ENCODE results near the gene U2SURP.

U2SURP gene

GRCh38 chr3:143036557-143036956, 35.2 kb downstream of the U2SURP start:
- H3K27ac ChIP-seq (ENCODE audit: low read depth, low read length) = no peak overlapping the region
- no peaks in the 10 kb centered on the region for H3K4me1 ChIP-seq (ENCODE audit: control insufficient read depth, low read length)
- H4K20me1 ChIP-seq (ENCODE audit: control insufficient read depth, insufficient read depth, low read depth, low read length) = no peaks in the 10 kb centered on the region
- TF ChIP-seq CTCF (IDR thresholded peaks at IDR 0.05; ENCODE audit: low read depth, low read length, poor library complexity, severe bottlenecking) (no peak), EZH2phosphoT487 (IDR thresholded peaks at IDR 0.05; ENCODE audit: borderline replicate concordance, low read length) (no peak)
- H3K27me3 ChIP-seq (ENCODE audit: control insufficient read depth, low read length) = no peaks in the 10 kb centered on the region
- H3F3A ChIP-seq (ENCODE audit: control insufficient read depth, insufficient read depth) = peaks cover 19% of the 10 kb centered on the region
- no peak overlapping the region for H3K4me3 ChIP-seq (ENCODE audit: low read length)
- H3K9me3 ChIP-seq (ENCODE audit: control insufficient read depth, insufficient read depth, low read length) = no peaks in the 10 kb centered on the region
- peaks cover 96% of the 10 kb centered on the region for H3K36me3 ChIP-seq (ENCODE audit: control insufficient read depth, low read length)
- no peak overlapping the region for H3K4me2 ChIP-seq (ENCODE audit: low read length)
- H3K79me2 ChIP-seq (ENCODE audit: control insufficient read depth, low read length) = peaks cover 22% of the 10 kb centered on the region
- H3K9me2 ChIP-seq (replicated peaks; ENCODE audit: control insufficient read depth, low read length) = no peaks in the 10 kb centered on the region

GRCh38 chr3:143037867-143038266, 36.5 kb downstream of the U2SURP start:
- H3K36me3 ChIP-seq (ENCODE audit: control insufficient read depth, low read length) = peaks cover 96% of the 10 kb centered on the region

GRCh38 chr3:143040261-143040879, 39.0 kb downstream of the U2SURP start:
- no peaks in the 10 kb centered on the region for H4K20me1 ChIP-seq (ENCODE audit: control insufficient read depth, insufficient read depth, low read depth, low read length)
- H3F3A ChIP-seq (ENCODE audit: control insufficient read depth, insufficient read depth) = peaks cover 17% of the 10 kb centered on the region
- no peaks in the 10 kb centered on the region for H3K9me2 ChIP-seq (replicated peaks; ENCODE audit: control insufficient read depth, low read length)
- H3K9me3 ChIP-seq (ENCODE audit: control insufficient read depth, insufficient read depth, low read length) = no peaks in the 10 kb centered on the region
- H3K27me3 ChIP-seq (ENCODE audit: control insufficient read depth, low read length) = no peaks in the 10 kb centered on the region
- no peak for TF ChIP-seq EZH2phosphoT487 (IDR thresholded peaks at IDR 0.05; ENCODE audit: borderline replicate concordance, low read length)
- TF ChIP-seq CTCF (IDR thresholded peaks at IDR 0.05; ENCODE audit: low read depth, low read length, poor library complexity, severe bottlenecking) = peak; percentile 51
- H3K27ac ChIP-seq (ENCODE audit: low read depth, low read length) = no peak overlapping the region
- no peaks in the 10 kb centered on the region for H3K4me1 ChIP-seq (ENCODE audit: control insufficient read depth, low read length)
- H3K4me2 ChIP-seq (ENCODE audit: low read length) = no peak overlapping the region
- H3K79me2 ChIP-seq (ENCODE audit: control insufficient read depth, low read length) = peaks cover 23% of the 10 kb centered on the region
- H3K4me3 ChIP-seq (ENCODE audit: low read length) = no peak overlapping the region
- H3K36me3 ChIP-seq (ENCODE audit: control insufficient read depth, low read length) = peaks cover 96% of the 10 kb centered on the region

More at GRCh38 chr3:143037867-143038266, 36.5 kb downstream of the U2SURP start:
- no peaks in the 10 kb centered on the region for H3K4me1 ChIP-seq (ENCODE audit: control insufficient read depth, low read length)
- TF ChIP-seq EZH2phosphoT487 (IDR thresholded peaks at IDR 0.05; ENCODE audit: borderline replicate concordance, low read length) (no peak), CTCF (IDR thresholded peaks at IDR 0.05; ENCODE audit: low read depth, low read length, poor library complexity, severe bottlenecking) (no peak)
- peaks cover 22% of the 10 kb centered on the region for H3F3A ChIP-seq (ENCODE audit: control insufficient read depth, insufficient read depth)
- H3K9me2 ChIP-seq (replicated peaks; ENCODE audit: control insufficient read depth, low read length) = no peaks in the 10 kb centered on the region
- H3K4me2 ChIP-seq (ENCODE audit: low read length) = no peak overlapping the region
- H3K27ac ChIP-seq (ENCODE audit: low read depth, low read length) = no peak overlapping the region
- peaks cover 23% of the 10 kb centered on the region for H3K79me2 ChIP-seq (ENCODE audit: control insufficient read depth, low read length)
- H4K20me1 ChIP-seq (ENCODE audit: control insufficient read depth, insufficient read depth, low read depth, low read length) = no peaks in the 10 kb centered on the region
- no peak overlapping the region for H3K4me3 ChIP-seq (ENCODE audit: low read length)
- H3K9me3 ChIP-seq (ENCODE audit: control insufficient read depth, insufficient read depth, low read length) = no peaks in the 10 kb centered on the region
- no peaks in the 10 kb centered on the region for H3K27me3 ChIP-seq (ENCODE audit: control insufficient read depth, low read length)

Measured in DOHH2 (cell line).